HEK293T (cell line): Measurements from ENCODE around the gene TSPAN9.

Source experiments
- CTCF ChIA-PET: fragments of 350-600 bp; formaldehyde crosslinking; extraction: SDS; loops from one replicate; lab custom pipeline; 2021; ENCODE audit warnings: antibody characterized with exemption, inconsistent platforms; lab: Yijun Ruan, JAX
- POLR2A ChIA-PET: fragments of 350-600 bp; formaldehyde crosslinking; extraction: SDS; loops from one replicate; lab custom pipeline; 2020; ENCODE audit warnings: antibody characterized with exemption, inconsistent platforms; lab: Yijun Ruan, JAX
- DNase-seq: peaks from one replicate; pipeline ENCODE4 v3.0.0; 2012; ENCODE audit warnings: mixed read lengths; ENCODE audit errors: extremely low spot score
- ARNT ChIP-seq: fragments of 450-650 bp; IDR thresholded peaks from 2 replicates; pipeline ENCODE4 v1.6.1; 2017; ENCODE audit warnings: mild to moderate bottlenecking
- BHLHE40 ChIP-seq: fragments of 450-650 bp; IDR thresholded peaks from 2 replicates; pipeline ENCODE4 v1.6.1; 2016; ENCODE audit warnings: mild to moderate bottlenecking, moderate library complexity, borderline replicate concordance
- CTBP1 ChIP-seq: fragments of 450-650 bp; IDR thresholded peaks from 2 replicates; pipeline ENCODE4 v1.6.1; 2016; ENCODE audit warnings: borderline replicate concordance
- ELF4 ChIP-seq: fragments of 450-650 bp; IDR thresholded peaks from 2 replicates; pipeline ENCODE4 v1.6.1; 2017; ENCODE audit warnings: antibody characterized with exemption
- FOXA1 ChIP-seq: fragments of 450-650 bp; IDR thresholded peaks from 2 replicates; pipeline ENCODE4 v1.6.1; 2016; ENCODE audit warnings: mild to moderate bottlenecking
- FOXK2 ChIP-seq: fragments of 450-650 bp; IDR thresholded peaks from 2 replicates; pipeline ENCODE4 v1.6.1; 2016; ENCODE audit warnings: mild to moderate bottlenecking
- FOXM1 ChIP-seq: fragments of 450-650 bp; IDR thresholded peaks from 2 replicates; pipeline ENCODE4 v1.6.1; 2017; ENCODE audit warnings: mild to moderate bottlenecking, borderline replicate concordance
- HDGF ChIP-seq: fragments of 450-650 bp; IDR thresholded peaks from 2 replicates; pipeline ENCODE4 v1.6.1; 2017; ENCODE audit warnings: antibody characterized with exemption, borderline replicate concordance
- L3MBTL2 ChIP-seq: fragments of 450-650 bp; conservative IDR thresholded peaks from 2 replicates; pipeline ENCODE4 v1.6.1; 2016; ENCODE audit warnings: mild to moderate bottlenecking
- LEF1 ChIP-seq: fragments of 450-650 bp; IDR thresholded peaks from 2 replicates; pipeline ENCODE4 v1.6.1; 2017; ENCODE audit warnings: mild to moderate bottlenecking, borderline replicate concordance
- NFRKB ChIP-seq: fragments of 450-650 bp; IDR thresholded peaks from 2 replicates; pipeline ENCODE4 v1.6.1; 2016; ENCODE audit warnings: mild to moderate bottlenecking, moderate library complexity
- SP1 ChIP-seq: fragments of 450-650 bp; IDR thresholded peaks from 2 replicates; pipeline ENCODE4 v1.6.1; 2017
- SUZ12 ChIP-seq: fragments of 450-650 bp; IDR thresholded peaks from 2 replicates; pipeline ENCODE4 v1.6.1; 2016; ENCODE audit warnings: mild to moderate bottlenecking
- TARDBP ChIP-seq: fragments of 450-650 bp; IDR thresholded peaks from 2 replicates; pipeline ENCODE4 v1.6.1; 2016
- ZNF384 ChIP-seq: fragments of 450-650 bp; IDR thresholded peaks from 2 replicates; pipeline ENCODE4 v1.6.1; 2016
- TF ChIP-seq, protein P1 (sequence below): fragments of 450-650 bp; IDR thresholded peaks from 2 replicates; pipeline ENCODE4 v1.6.1; 2016

The TSPAN9 gene

DNA sequence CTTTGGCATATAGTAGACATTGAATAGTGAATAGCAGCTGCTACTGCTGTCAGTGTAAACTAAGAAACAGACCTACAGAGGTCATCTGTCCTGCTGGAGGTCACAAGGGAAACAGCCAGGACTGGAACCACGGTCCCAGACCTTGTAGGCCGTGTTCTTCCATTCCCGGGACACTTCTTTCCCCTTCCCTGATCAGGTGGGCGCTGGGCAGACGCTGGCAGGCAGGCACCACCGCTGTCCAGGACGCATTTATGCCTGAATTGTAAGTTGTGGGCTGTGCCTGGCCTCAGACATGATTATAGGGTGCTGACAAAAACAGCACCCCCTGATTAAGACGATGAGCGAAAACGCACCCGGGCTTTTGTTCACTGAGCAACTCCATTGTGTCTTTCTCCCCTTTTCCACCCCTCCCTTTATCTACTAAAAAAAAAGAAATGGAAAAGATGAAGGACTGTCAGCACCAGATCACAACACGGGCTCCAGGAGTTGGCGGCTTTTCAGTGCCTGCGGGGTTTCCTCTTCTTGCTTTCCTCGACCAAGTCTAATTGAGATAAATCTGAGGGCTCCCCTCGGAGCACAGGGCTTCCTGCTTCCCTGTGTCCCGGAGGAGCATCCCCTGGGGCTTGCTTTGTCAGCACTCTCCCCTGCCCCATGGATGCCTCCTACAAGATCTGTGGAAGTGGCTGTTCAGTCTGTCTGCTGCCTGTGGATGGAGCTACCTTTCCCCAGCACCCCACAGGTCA, 80.6 kb downstream of the TSPAN9 start:
- no peak for DNase-seq
- POLR2A ChIA-PET, result interaction anchor here (2.4 kb wide), 1 partner anchor 10 kb away, joined by 9 read pairs; no protein-coding TSS in a partner anchor
- CTCF ChIA-PET, result interaction anchor here (1.8 kb wide), 1 partner anchor 117 kb away, joined by 6 read pairs; no protein-coding TSS in a partner anchor
- peak; percentile 30; the same call in 1 of the 2 replicates for TF ChIP-seq ZNF384
- TF ChIP-seq NFRKB, result no peak

DNA sequence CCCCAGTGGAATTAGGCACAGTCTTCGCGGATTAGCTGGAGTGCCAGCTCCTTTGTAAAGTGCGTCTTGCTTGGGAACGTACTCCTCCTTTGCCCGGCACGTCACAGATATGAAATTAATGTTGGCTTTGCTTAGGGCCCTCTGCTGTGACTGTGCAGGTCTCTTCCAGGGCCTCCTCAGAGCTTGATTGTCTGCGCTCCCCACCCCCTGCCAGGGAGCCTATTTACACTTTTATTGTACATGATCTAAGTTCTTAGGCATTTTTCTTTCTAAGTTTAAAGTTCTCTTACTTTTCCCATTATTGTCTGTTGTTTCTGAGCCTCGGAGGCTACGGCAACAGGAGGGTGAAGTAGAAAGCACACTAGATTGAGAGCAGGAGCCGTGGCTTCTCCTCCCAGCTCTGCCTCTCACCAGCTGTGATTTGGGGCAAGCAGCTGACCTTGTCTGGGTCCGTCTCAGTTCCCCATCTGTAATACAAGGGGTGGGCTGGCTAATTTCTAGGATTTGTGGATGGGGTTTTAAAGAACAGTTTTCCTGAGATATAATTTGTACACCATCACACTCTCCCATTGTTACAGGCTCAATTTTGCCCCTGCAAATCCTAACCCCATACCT, 81.8 kb downstream of the TSPAN9 start:
- no peak for DNase-seq
- POLR2A ChIA-PET, result interaction anchor here (1.0 to 2.4 kb wide), 2 partner anchors 9 to 83 kb away, joined by 3 to 9 read pairs; no protein-coding TSS in a partner anchor
- CTCF ChIA-PET, result interaction anchor here (1.8 kb wide), 1 partner anchor 116 kb away, joined by 6 read pairs; no protein-coding TSS in a partner anchor
- TF ChIP-seq HDGF (no peak), SP1 (no peak), SUZ12 (no peak), NFRKB (no peak), L3MBTL2 (no peak)

DNA sequence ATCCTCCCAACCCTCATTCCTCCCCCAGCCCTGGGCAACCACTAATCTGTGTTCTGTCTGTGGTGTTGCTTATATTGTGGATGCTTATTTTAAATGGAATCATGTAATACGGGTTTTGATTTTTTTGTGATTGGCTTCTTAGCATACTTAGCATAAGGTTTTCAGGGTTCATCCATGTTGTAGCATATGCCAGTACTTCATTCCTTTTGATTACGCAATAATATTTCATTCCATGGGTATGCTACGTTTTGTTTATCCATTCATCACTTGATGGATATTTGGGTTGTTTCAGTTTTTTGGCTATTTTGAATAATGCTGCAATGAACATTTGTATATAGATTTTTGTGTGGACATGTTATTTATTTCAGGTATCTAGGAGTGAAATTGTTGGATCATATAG, 82.9 kb downstream of the TSPAN9 start:
- no peak for DNase-seq

DNA sequence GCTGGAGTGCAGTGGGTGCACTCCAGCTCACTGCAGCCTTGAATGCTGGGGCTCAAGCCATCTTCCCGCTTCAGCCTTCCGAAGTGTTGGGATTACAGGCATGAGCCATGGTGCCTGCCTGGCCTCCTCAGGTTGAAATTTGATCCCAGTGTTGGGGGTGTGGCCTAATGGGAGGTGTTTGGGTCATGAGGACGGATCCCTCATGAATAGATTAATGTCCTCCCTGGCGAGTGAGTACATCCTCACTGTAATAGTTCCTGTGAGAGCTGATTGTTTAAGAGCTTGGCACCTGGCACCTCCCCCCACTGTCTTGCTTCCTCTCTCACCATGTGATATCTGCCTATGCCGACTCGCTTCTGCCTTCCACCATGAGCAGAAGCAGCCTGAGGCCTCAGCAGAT, 84.7 kb downstream of the TSPAN9 start:
- no peak for DNase-seq
- TF ChIP-seq LEF1, result no peak
- TF ChIP-seq FOXM1, result no peak
- no peak for TF ChIP-seq ELF4
- no peak for TF ChIP-seq ZNF384
- no peak for TF ChIP-seq HDGF
- no peak for TF ChIP-seq SP1
- no peak for TF ChIP-seq NFRKB
- TF ChIP-seq BHLHE40, result no peak
- TF ChIP-seq FOXK2, result no peak
- no peak for TF ChIP-seq ARNT
- TF ChIP-seq TARDBP, result no peak
- no peak for TF ChIP-seq SUZ12
- TF ChIP-seq, protein P1, sequence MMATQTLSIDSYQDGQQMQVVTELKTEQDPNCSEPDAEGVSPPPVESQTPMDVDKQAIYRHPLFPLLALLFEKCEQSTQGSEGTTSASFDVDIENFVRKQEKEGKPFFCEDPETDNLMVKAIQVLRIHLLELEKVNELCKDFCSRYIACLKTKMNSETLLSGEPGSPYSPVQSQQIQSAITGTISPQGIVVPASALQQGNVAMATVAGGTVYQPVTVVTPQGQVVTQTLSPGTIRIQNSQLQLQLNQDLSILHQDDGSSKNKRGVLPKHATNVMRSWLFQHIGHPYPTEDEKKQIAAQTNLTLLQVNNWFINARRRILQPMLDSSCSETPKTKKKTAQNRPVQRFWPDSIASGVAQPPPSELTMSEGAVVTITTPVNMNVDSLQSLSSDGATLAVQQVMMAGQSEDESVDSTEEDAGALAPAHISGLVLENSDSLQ, result no peak
- no peak for TF ChIP-seq FOXA1
- TF ChIP-seq CTBP1, result no peak
- ChIA-PET POLR2A (no interaction called here), CTCF (no interaction called here)

More for the DNA sequence above, 82.9 kb downstream of the TSPAN9 start:
- ChIA-PET CTCF (no interaction called here), POLR2A (no interaction called here)
- TF ChIP-seq NFRKB, result no peak
- no peak for TF ChIP-seq CTBP1
- no peak for TF ChIP-seq TARDBP
- no peak for TF ChIP-seq FOXM1
- TF ChIP-seq SUZ12, result no peak
- TF ChIP-seq, protein P1, result no peak
- no peak for TF ChIP-seq FOXK2
- no peak for TF ChIP-seq ZNF384
- TF ChIP-seq SP1, result no peak
- no peak for TF ChIP-seq BHLHE40
- TF ChIP-seq FOXA1, result no peak
- TF ChIP-seq ARNT, result no peak
- TF ChIP-seq LEF1, result no peak
- TF ChIP-seq ELF4, result no peak
- TF ChIP-seq HDGF, result no peak
- TF ChIP-seq L3MBTL2, result no peak

DNA sequence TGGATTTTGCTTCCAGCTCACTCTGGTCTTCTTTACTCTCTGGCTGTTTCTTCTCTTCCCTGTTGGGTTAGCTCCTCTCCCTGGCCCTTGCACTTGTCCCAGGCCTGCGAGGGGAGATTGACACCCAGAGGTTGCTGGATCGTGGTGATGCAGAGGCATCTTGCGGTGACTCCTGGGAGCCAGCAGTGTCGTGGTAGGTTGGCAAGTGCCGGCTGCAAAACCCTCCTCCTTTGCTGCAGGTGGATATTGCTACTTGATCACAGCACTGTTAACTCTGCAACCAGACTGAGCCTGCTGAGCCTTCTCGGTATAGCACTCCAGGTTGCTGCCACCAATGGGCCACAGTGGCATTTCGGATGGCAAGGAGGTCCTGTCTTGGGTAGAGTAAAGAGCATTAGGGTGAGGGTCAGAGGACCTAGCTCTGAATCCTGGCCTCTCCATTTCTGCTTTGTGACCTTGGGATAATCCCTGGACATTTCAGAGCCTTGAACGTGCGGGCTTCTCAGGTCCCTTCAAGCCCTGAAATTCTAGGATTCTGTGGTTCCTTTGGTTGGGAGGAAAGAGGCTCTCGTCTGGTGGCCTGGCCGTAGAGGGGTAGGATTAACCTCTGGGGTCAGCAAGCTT, 87.4 kb downstream of the TSPAN9 start:
- CTCF ChIA-PET, result interaction anchor here (0.6 to 1.0 kb wide), 3 partner anchors 111 to 386 kb away, joined by 3 to 4 read pairs (median 3); no protein-coding TSS in a partner anchor

More for the DNA sequence above, 87.4 kb downstream of the TSPAN9 start:
- TF ChIP-seq, protein P1, result no peak
- TF ChIP-seq FOXM1 (no peak), SUZ12 (no peak), NFRKB (no peak), ZNF384 (no peak), FOXA1 (no peak), ARNT (no peak), HDGF (no peak), SP1 (no peak), ELF4 (no peak), L3MBTL2 (no peak), TARDBP (no peak)
- DNase-seq, result no peak
- POLR2A ChIA-PET, result no interaction called here
